Measurements from ENCODE around the gene MT1HL1.
"Not testable (repeated sequence)": the region's sequence is repeated elsewhere in the genome, so short reads cannot be mapped to it uniquely, and the experiment has no call there.

GRCh38 chr1:236981431-236981830 lies 22.8 kb downstream of the MT1HL1 start:
- TF ChIP-seq CTCF (conservative IDR thresholded peaks at IDR 0.05; ENCODE audit: low read depth, low read length); EZH2 (IDR thresholded peaks at IDR 0.05; ENCODE audit: borderline replicate concordance, low read depth, low read length, poor library complexity, severe bottlenecking): not testable (repeated sequence)
